ENCODE measurements around the gene DOCK3.
"Not testable (repeated sequence)": the region's sequence is repeated elsewhere in the genome, so short reads cannot be mapped to it uniquely, and the experiment has no call there.

The DOCK3 gene

GRCh38 chr3:51386159-51386851, 711.6 kb downstream of the DOCK3 start:
- H3K4me3 ChIP-seq (ENCODE audit: control insufficient read depth, low read depth, low read length) = peak overlapping the region; percentile 78
- no peak for DNase-seq (ENCODE audit: low read depth)
- no peak for TF ChIP-seq CTCF (IDR thresholded peaks at IDR 0.05; ENCODE audit: control insufficient read depth, insufficient read depth, low read depth, low read length, missing control alignments)

- DNase-seq (ENCODE audit: low read depth) = no peak
- TF ChIP-seq CTCF (IDR thresholded peaks at IDR 0.05; ENCODE audit: control insufficient read depth, insufficient read depth, low read depth, low read length, missing control alignments) = no peak
- peak overlapping the region; percentile 78 for H3K4me3 ChIP-seq (ENCODE audit: control insufficient read depth, low read depth, low read length)
Observed at GRCh38 chr3:51386852-51387229, 712.1 kb downstream of the DOCK3 start.

GRCh38 chr3:51387281-51387680, 712.6 kb downstream of the DOCK3 start:
- DNase-seq (ENCODE audit: low read depth); H3K4me3 ChIP-seq (ENCODE audit: control insufficient read depth, low read depth, low read length): not testable (repeated sequence)

GRCh38 chr3:51388286-51389029, 713.7 kb downstream of the DOCK3 start:
- DNase-seq (ENCODE audit: low read depth) = no peak
- H3K4me3 ChIP-seq (ENCODE audit: control insufficient read depth, low read depth, low read length) = no peak overlapping the region
- TF ChIP-seq CTCF (IDR thresholded peaks at IDR 0.05; ENCODE audit: control insufficient read depth, insufficient read depth, low read depth, low read length, missing control alignments) = peak; percentile 35

GRCh38 chr3:51389423-51390183, 714.9 kb downstream of the DOCK3 start:
- DNase-seq (ENCODE audit: low read depth) = no peak
- H3K4me3 ChIP-seq (ENCODE audit: control insufficient read depth, low read depth, low read length) = no peak overlapping the region
- peak; percentile 88 for TF ChIP-seq CTCF (IDR thresholded peaks at IDR 0.05; ENCODE audit: control insufficient read depth, insufficient read depth, low read depth, low read length, missing control alignments)

GRCh38 chr3:51390246-51391074, 715.7 kb downstream of the DOCK3 start:
- no peak for TF ChIP-seq CTCF (IDR thresholded peaks at IDR 0.05; ENCODE audit: control insufficient read depth, insufficient read depth, low read depth, low read length, missing control alignments)
- H3K4me3 ChIP-seq (ENCODE audit: control insufficient read depth, low read depth, low read length) = peak overlapping the region; percentile 21
- DNase-seq (ENCODE audit: low read depth) = no peak

Measured in AG09309 (cell line).